ENCODE data around the gene TAOK1.
A peak's percentile ranks its signal among the peaks of the same experiment; 100 is the strongest.
"Not testable (repeated sequence)": the region's sequence is repeated elsewhere in the genome, so short reads cannot be mapped to it uniquely, and the experiment has no call there.

Gene TAOK1

GRCh38 chr17:29555840-29556239 is 165.7 kb downstream of the TAOK1 start:
- DNase-seq: no peak

DNA sequence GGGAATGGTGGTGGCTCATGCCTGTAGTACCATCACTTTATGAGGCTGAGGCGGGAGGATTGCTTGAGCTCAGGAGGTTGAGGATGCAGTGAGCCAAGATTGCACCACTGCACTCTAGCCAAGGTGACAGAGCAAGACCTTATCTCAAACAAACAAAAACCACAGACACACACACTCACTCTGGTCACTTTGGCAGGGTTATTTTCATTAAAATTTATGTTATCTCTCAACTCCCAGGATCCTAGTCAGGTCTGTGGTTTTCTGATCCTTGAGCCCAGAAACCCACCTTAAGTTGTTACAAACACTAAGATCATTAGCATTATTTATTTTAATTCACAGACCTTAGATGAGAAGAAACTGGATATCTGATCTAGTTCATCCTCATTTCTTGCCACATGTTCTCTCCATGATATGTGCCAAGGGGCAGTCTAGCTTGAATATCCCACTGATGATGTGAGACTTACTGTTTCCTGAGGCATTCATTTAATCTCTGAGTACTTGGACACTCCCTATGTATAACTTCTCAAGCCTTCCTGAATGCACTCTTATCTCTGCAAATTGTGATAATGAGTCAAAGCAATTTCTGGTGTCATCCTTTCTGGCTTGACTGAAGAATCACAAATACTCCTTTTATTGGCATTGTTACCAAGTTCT is 167.0 kb downstream of the TAOK1 start:
- DNase-seq: no peak

DNA sequence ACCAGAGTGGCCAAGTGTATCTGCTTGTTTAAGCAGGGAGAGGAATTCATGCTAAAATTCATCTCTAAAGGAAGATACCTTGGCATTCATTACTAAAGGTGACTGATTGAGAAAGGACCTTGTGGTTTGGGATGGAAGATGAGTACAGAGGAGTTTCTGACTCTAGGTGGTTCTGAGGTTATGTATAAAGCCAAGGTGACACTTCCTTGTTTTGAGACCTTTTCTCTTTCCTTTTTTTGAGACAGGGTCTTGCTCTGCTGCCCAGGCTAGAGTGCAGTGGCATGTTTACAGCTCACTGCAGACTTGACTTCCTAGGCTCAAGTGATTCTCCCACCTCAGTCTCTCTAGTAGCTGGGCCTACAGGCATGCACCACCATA is 167.6 kb downstream of the TAOK1 start:
- DNase-seq: no peak

- DNase-seq: not testable (repeated sequence)
Observed at GRCh38 chr17:29558139-29558538, 168.0 kb downstream of the TAOK1 start.

GRCh38 chr17:29559640-29560039 is 169.5 kb downstream of the TAOK1 start:
- DNase-seq: no peak

GRCh38 chr17:29560316-29560715 is 170.2 kb downstream of the TAOK1 start:
- no peak for DNase-seq

DNA sequence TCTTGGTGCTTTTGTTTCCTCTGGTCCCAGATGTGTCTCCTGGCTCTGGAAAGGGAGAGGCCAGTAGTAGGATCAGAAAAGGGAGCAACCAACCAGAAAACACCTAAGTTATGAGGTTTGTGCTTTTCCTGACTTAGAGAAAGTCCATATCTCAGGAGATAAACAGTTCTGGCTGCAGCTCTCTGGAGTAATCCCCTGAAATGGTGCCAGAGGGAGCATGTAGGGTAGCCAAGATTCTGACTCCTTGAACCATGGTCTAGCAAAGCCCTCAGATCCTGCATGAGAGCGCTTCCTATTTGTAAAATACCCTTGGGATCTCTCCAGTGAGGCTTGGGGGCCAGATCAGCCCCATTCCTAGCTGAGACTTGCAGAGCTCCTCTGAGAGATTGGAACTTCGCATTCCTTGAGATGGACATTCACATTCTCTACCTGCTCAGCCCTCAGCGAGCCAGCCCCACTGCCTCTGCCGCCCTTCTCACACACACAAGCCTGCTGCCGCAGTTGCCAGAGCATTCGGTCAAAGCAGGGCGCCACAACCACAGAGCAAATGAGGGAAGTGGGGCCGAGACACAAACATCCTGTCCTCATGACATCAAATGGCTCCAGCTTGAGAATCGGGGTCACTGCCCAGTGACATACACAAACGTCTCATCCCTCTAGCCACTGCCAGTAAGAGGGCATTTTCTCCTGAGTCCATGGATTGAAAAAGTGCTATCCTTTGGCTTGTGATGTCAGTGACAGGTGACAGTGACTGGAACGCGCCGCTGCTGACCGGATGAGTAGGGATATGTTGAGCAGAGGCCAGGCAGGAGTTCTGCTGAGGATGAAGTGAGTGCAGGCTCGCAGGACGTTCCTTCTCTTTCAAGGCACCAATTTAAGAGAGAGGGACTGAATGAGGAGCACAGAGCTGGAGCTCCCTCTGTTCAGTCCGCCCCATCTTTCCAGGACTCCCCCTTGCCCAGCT is 171.7 kb downstream of the TAOK1 start:
- DNase-seq: no peak

- DNase-seq: no peak
Observed at GRCh38 chr17:29562615-29563014, 172.5 kb downstream of the TAOK1 start.

- DNase-seq: no peak
Observed at GRCh38 chr17:29563816-29564215, 173.7 kb downstream of the TAOK1 start.

GRCh38 chr17:29565643-29566472 is 175.7 kb downstream of the TAOK1 start:
- peak in 2 of 4 experiments; percentile 35 to 37 for DNase-seq

DNA sequence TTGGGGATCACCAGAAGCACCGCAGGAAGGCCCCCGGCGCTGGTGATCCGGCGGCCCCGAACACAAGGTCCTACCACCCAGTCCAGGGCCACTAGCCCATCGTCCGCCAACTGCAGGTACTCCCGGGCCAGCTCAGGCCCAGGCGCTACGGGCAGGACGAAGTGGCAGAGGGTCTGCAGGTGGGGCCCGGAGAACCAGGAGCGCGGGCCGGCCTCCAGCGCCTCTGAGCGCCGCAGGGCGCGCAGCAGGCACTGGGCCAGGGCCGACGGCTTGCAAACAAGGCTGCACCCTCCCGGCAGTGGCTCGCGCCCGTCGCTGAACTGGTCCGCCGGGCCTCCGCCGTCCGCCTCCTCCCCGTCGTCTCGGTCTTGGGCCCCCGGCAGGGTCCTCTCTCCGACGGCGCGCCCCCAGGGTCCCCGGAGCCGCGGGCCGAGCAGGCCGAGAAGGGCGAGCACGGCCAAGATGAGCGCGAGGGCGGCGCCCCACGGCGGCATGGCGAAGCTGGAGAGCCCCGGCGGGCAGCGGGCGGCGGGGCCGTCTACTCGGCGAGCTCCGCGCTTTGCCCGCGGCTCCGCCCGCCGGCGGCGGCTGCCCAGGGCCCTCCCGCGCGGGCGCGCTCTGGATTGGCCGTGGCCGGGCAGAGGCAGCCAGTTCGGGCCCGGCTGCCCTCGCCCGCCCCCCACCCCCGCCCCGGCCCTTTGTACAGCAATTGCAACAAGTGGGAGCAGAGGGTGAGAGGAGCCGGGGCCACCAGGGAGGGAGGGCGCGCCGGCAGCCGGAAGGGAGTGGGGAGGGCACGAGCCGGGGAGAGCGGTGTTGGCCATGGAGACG is 176.5 kb downstream of the TAOK1 start, which contains the start of gene ABHD15:
ABHD15 (minus strand) TSS at position 565 of the 831 bp plus-strand sequence; CDS start at position 494, 71 bp downstream.
- peak in 3 of 4 experiments; percentile 27 to 53 (median 49) for DNase-seq

DNA sequence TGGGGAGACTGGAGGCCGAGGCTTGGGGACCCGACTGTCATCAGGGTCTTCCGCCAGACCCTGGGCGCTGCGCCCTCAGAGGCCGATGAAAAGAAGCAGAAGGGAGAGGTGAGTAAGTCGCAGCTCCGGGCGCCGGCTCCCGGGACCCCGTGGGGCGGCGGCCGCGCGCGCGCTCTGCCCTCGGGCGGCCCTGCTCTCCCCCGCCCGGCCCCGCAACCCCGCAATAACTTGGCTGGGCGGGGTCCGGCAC is 177.1 kb downstream of the TAOK1 start:
- no peak for DNase-seq

- DNase-seq: peak; percentile 49 to 67 (median 62)
Observed at GRCh38 chr17:29567554-29568330, 177.6 kb downstream of the TAOK1 start.

DNA sequence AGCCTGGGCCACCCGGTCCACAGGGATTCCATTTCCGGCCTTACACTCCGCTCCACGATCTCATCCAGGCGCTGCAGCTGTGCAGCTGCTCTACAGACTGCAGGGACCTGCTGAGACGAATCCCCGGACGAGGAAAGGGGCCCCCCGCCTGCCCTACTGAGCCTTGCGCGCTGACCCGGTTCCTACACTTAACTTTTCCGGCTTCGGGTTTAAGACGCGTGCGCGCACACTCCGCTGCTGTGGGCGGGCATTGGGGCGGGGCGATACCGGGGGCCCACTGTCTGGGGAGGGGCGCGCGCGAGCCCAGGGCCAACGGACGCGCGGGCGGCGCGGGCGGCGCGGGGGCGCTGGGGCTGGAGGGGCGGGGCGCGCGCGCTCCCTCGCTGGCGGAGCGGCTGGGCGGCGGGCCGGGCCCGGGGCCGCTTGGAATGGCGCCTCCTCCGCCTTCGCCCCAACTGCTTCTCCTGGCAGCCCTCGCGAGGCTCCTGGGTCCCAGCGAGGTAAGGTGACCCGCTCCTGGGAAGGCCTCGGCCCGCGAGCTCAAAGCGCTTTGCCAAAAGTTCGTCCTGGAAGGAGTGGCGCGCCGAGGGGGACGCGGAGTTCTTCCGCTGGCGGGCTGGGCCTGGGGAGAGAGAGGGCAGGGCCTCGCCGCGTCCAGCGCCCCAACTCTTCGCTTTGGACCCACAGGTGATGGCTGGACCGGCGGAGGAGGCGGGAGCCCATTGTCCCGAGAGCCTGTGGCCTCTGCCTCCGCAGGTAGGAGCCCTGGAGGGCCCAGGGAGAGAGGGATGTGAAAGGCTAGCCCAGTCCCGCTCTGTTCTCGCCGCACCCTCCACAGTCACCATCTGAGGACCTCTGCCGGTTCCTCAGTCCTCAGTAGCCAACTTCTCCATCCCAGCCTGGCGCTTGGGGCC is 178.4 kb downstream of the TAOK1 start, which contains the start of gene TP53I13:
TP53I13 (plus strand) TSS at position 371 of the 914 bp plus-strand sequence; CDS start at position 429, 58 bp downstream.
- peak; percentile 73 to 81 (median 78) for DNase-seq

- DNase-seq: no peak
Observed at GRCh38 chr17:29569245-29569950, 179.2 kb downstream of the TAOK1 start.

DNA sequence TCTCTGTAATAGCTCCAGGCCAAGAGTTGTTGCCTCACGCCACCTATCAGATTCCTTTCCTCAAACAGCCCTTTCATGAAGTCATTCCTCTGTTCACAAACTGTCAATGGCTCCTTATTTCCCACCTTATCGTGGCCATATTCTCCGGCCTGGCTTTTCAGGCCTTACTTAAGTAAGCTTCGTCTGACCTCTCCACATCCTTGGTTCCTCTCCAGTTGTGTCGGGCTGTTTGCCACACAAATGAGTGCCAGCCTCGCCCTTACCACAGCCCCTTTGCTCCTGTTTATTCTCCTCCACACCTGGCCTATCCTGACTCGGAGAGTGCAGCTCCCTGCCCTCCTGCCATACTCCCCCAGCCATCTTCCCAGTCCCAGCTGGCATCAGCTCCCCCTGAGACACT is 180.4 kb downstream of the TAOK1 start:
- no peak for DNase-seq

DNA sequence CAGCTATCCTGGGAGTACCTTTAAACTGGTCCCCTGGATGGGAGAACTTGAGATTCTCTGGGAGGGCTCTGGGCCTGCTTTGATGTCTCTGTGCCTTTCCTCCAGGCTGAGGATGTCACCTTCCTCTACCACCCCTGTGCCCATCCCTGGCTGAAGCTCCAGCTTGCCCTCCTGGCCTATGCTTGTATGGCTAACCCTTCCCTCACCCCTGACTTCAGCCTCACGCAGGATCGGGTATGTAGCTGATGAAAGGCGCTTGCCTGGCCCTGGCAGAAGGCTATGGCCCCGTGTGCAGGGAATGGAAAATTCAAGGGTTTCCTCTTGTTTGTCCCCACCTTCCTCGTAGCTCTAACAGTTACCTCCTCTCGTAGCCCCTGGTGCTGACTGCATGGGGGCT is 181.3 kb downstream of the TAOK1 start:
- no peak for DNase-seq

DNA sequence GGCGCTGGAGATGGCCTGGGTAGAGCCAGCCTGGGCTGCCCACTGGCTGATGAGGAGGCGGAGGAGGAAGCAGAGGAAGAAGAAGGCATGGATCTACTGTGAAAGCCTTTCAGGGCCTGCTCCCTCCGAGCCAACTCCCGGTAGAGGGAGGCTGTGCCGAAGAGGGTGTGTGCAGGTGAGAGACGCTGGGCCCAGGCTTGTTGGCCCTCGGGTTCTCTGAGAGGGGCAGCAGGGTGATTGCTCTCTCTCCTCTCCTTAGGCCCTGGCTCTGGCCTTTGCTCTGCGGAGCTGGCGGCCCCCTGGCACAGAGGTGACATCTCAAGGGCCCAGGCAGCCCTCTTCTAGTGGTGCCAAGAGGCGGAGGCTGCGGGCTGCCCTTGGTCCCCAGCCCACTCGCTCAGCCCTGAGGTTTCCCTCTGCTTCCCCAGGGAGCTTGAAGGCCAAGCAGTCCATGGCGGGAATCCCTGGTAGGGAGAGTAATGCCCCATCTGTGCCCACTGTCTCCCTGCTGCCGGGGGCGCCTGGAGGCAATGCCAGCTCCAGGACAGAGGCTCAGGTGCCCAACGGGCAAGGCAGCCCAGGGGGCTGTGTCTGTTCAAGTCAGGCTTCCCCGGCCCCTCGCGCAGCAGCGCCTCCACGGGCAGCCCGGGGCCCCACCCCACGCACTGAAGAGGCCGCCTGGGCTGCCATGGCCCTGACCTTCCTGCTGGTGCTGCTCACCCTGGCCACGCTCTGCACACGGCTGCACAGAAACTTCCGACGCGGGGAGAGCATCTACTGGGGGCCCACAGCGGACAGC is 181.9 kb downstream of the TAOK1 start:
- no peak for DNase-seq
